ENCODE results near the gene GABPB1.
"Not testable (repeated sequence)": the region's sequence is repeated elsewhere in the genome, so short reads cannot be mapped to it uniquely, and the experiment has no call there.

The GABPB1 gene

GRCh38 chr15:50378776-50379175 lies 23.8 kb upstream of the GABPB1 start:
- DNase-seq: no peak
- TF ChIP-seq CTCF (IDR thresholded peaks at IDR 0.05; ENCODE audit: low read depth, low read length, missing control alignments): no peak
- Histone ChIP-seq H3K27ac (no peak overlapping the region), H3K4me3 (ENCODE audit: low read depth, low read length) (no peak overlapping the region), H3K27me3 (replicated peaks) (no peaks in the 10 kb centered on the region), H3K36me3 (replicated peaks) (no peaks in the 10 kb centered on the region)
- in situ Hi-C loops (cut with HindIII; ENCODE audit: low pct_ligation_motif_present, low sequenced_read_pairs): no loop called here

DNA sequence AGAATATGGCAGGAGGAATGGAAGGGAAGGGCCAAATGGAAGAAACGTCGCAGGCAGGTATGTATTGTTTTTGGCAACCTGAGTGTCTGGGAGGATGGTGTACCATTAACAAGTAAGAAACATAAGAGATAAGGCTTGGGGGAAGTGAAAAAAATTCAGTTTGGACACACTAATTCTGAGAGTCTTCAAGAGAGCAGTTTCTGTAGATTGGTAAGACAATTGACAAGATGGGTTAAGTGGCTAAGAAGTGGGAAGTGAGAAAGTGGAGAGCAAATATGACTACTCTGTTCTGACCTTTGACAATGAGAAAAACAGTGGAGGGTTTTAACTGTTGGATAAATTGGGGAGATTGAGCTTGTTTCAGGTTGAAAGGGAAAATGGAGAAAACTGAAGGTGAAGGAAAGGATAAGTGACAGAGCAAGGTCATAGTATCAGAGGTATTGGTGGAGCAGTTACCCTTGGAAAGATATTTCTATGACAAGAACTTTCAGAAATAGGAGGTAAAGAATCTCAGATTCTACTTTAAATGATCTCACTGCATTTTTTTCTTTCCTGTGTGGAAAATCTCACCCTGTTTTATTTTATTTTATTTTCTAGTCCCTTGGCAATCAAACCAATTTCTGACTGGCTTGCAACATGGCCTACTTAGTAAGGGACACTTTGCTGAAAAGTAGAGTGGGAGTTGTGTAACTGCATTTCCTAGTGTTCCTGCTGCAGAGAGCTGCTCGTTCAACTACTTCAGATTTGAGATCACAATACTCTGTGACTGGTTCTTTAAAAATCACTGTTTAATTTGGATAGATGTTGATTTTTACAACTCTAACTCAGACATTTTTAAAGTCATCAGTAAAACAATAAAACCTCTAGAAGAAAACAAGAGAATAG lies 23.1 kb upstream of the GABPB1 start:
- H3K27me3 ChIP-seq (replicated peaks): no peaks in the 10 kb centered on the region
- DNase-seq: no peak
- no peaks in the 10 kb centered on the region for H3K36me3 ChIP-seq (replicated peaks)
- in situ Hi-C loops (cut with HindIII; ENCODE audit: low pct_ligation_motif_present, low sequenced_read_pairs): no loop called here
- H3K4me3 ChIP-seq (ENCODE audit: low read depth, low read length): no peak overlapping the region
- no peak overlapping the region for H3K27ac ChIP-seq
- TF ChIP-seq CTCF (IDR thresholded peaks at IDR 0.05; ENCODE audit: low read depth, low read length, missing control alignments): no peak

- in situ Hi-C loops (cut with HindIII; ENCODE audit: low pct_ligation_motif_present, low sequenced_read_pairs); H3K27me3 ChIP-seq (replicated peaks); DNase-seq; H3K27ac ChIP-seq; H3K4me3 ChIP-seq (ENCODE audit: low read depth, low read length); H3K36me3 ChIP-seq (replicated peaks): not testable (repeated sequence)
Observed at GRCh38 chr15:50369564-50369963, 14.6 kb upstream of the GABPB1 start.

DNA sequence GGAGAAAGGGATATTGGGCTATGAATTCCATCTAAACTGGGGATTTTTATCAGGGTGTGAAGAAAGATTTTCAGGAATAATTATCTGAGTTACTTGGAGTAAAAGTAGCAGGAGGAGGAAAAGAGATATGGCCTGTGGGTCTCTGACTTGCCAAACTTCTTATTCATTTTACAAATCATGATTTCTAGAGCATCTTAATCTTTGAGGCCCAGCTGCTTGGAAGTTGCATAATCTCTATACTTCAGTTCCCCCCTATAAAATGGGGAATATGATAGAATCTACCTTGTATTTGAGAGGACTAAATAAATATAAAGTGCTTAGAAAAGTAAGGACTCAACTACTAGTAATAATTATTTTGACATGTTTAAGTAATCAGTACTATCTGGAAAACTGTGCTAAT lies 11.0 kb upstream of the GABPB1 start:
- TF ChIP-seq CTCF (IDR thresholded peaks at IDR 0.05; ENCODE audit: low read depth, low read length, missing control alignments): no peak
- Histone ChIP-seq H3K4me3 (ENCODE audit: low read depth, low read length) (no peak overlapping the region), H3K27me3 (replicated peaks) (no peaks in the 10 kb centered on the region), H3K36me3 (replicated peaks) (no peaks in the 10 kb centered on the region), H3K27ac (no peak overlapping the region)
- in situ Hi-C loops (cut with HindIII; ENCODE audit: low pct_ligation_motif_present, low sequenced_read_pairs): no loop called here
- no peak for DNase-seq

DNA sequence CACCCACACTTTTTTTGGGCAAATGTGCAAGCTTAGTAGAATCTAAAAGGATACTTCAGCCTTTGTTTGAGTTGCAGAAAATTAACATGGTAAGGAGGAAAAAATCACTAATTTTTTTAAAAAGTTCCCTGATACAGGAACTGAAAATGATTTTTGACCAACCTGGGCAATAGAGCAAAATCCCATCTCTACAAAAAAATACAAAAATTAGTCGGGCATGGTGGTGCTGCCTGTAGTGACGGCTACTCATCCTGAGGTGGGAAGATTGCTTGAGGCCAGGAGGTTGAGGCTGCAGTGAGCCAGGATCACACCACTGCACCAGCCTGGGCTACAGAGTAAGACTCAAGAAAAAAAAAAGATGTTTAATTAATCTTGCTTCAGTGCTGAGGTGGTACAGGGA lies 10.6 kb upstream of the GABPB1 start:
- Histone ChIP-seq H3K4me3 (ENCODE audit: low read depth, low read length) (no peak overlapping the region), H3K27me3 (replicated peaks) (no peaks in the 10 kb centered on the region), H3K36me3 (replicated peaks) (no peaks in the 10 kb centered on the region), H3K27ac (no peak overlapping the region)
- no peak for DNase-seq
- no peak for TF ChIP-seq CTCF (IDR thresholded peaks at IDR 0.05; ENCODE audit: low read depth, low read length, missing control alignments)
- in situ Hi-C loops (cut with HindIII; ENCODE audit: low pct_ligation_motif_present, low sequenced_read_pairs): no loop called here

GRCh38 chr15:50363612-50364011 lies 8.6 kb upstream of the GABPB1 start:
- in situ Hi-C loops (cut with HindIII; ENCODE audit: low pct_ligation_motif_present, low sequenced_read_pairs): no loop called here
- DNase-seq: no peak

More at GRCh38 chr15:50363612-50364011, 8.6 kb upstream of the GABPB1 start:
- Histone ChIP-seq H3K27ac (no peak overlapping the region), H3K27me3 (replicated peaks) (no peaks in the 10 kb centered on the region), H3K4me3 (ENCODE audit: low read depth, low read length) (no peak overlapping the region), H3K36me3 (replicated peaks) (no peaks in the 10 kb centered on the region)
- no peak for TF ChIP-seq CTCF (IDR thresholded peaks at IDR 0.05; ENCODE audit: low read depth, low read length, missing control alignments)

All from brain microvascular endothelial cell (primary cell).